K562 (cell line): Measurements from ENCODE around the gene NYAP1. TPM values are rescaled to one million over a fixed set of nuclear protein-coding genes. Genes with fewer than 3 reads are reported as not detected.

Source experiments
- FOXA1 ChIP-seq: fragments of 450-650 bp; IDR thresholded peaks from 2 replicates; pipeline ENCODE4 v1.6.1; 2016; ENCODE audit warnings: mild to moderate bottlenecking, borderline replicate concordance
- HNRNPL ChIP-seq: fragments of 200-400 bp; formaldehyde crosslinking; IDR thresholded peaks from 2 replicates; pipeline ENCODE4 v1.6.1; 2017; ENCODE audit warnings: low read depth, mild to moderate bottlenecking, low read length
- ILK ChIP-seq: fragments of 450-650 bp; IDR thresholded peaks from 2 replicates; pipeline ENCODE4 v1.6.1; 2016; ENCODE audit warnings: missing genetic modification characterization, low read depth, mild to moderate bottlenecking, missing compliant biosample characterization, moderate library complexity, borderline replicate concordance
- NR1H2 ChIP-seq: sonication (generic); formaldehyde crosslinking; IDR thresholded peaks from 2 replicates; pipeline ENCODE4 v1.4.0; 2020; ENCODE audit warnings: mild to moderate bottlenecking, missing genetic modification reagents
- PHTF2 ChIP-seq: fragments of 250-450 bp; sonication (Bioruptor Pico); IDR thresholded peaks from 2 replicates; pipeline ENCODE4 v1.5.0; 2021; ENCODE audit warnings: mild to moderate bottlenecking
- REST ChIP-seq, 2 experiments: fragments of 450-650 bp; formaldehyde crosslinking in 1 of 2; IDR thresholded peaks; 2 replicates each; pipeline versions ENCODE4 v1.4.0 to v1.6.1; 2014 to 2020; ENCODE audit warnings: mild to moderate bottlenecking in 2 of 2, borderline replicate concordance in 1 of 2, low read depth in 1 of 2
- SNIP1 ChIP-seq: fragments of 450-650 bp; IDR thresholded peaks from 2 replicates; pipeline ENCODE4 v1.7.1; 2017; ENCODE audit warnings: low read depth, mild to moderate bottlenecking
- ZNF511 ChIP-seq: sonication (generic); formaldehyde crosslinking; IDR thresholded peaks from 2 replicates; pipeline ENCODE4 v1.8.0; 2022; ENCODE audit warnings: mild to moderate bottlenecking, missing genetic modification reagents
- ZNF518B ChIP-seq: fragments of 250-450 bp; sonication (Bioruptor Pico); IDR thresholded peaks from 2 replicates; pipeline ENCODE4 v1.5.0; 2021; ENCODE audit warnings: mild to moderate bottlenecking, moderate library complexity
- polyA plus RNA-seq, 8 experiments: library from polyadenylated mRNA; depleted of rRNA in 4 of 8; stranded (reverse) in 5 of 8; unstranded in 3 of 8; fragments of >200 nt; fragmentation: Nextera tagmentation in 2 of 8; fragmentation: Illumina TruSeq in 1 of 8; extraction: Ambion mirVana in 2 of 8; extraction: Trizol in 1 of 8; gene quantifications; 2 replicates each; pipeline versions ENCODE4 v1.2.1 to v1.2.3, GENCODE V29; 2011 to 2014; ENCODE audit warnings: inconsistent platforms in 1 of 8, missing spikeins in 1 of 8
- total RNA-seq, 7 experiments: library from RNA; depleted of rRNA in 6 of 7; stranded (reverse); fragments of >200 nt in 6 of 7; fragmentation: Illumina TruSeq in 2 of 7; extraction: Trizol in 2 of 7; gene quantifications; 2 replicates each; pipeline versions ENCODE4 v1.2.1 to v1.2.3, GENCODE V29; 2011 to 2021; ENCODE audit warnings: low replicate concordance in 1 of 7

NYAP1 gene
- total and polyA plus RNA-seq, 9 of the 15 experiments (the other 6 are each of a cell fraction or from before 2014, with no cell fraction given), result 0.11 to 0.88 (median 0.22) TPM; not detected in 2

GRCh38 chr7:100444311-100445278 is 39.1 kb upstream of the NYAP1 start (continued):
- TF ChIP-seq REST (IDR thresholded peaks at IDR 0.05; ENCODE audit: borderline replicate concordance), result peak; percentile 42
- TF ChIP-seq REST (CRISPR knock-in tag; IDR thresholded peaks at IDR 0.05; ENCODE audit: low read depth), result no peak
- TF ChIP-seq ILK (tag), result no peak
- no peak for TF ChIP-seq FOXA1
- 0 out of 2 replicates have a peak, but pooled peaks have one; percentile 22 for TF ChIP-seq ZNF511 (CRISPR knock-in tag)
- TF ChIP-seq HNRNPL, result no peak
- no peak for TF ChIP-seq PHTF2
- peak; percentile 98 for TF ChIP-seq NR1H2 (CRISPR knock-in tag)
- TF ChIP-seq ZNF518B (CRISPR knock-in tag), result no peak
- TF ChIP-seq SNIP1, result peak; percentile 8; the same call in 1 of the 2 replicates
